Smooth muscle cell (in vitro differentiated cells): ENCODE measurements around the gene ULK4. TPM values are rescaled to one million over a fixed set of nuclear protein-coding genes. Genes with fewer than 3 reads are reported as not detected.

Experiments
- DNase-seq: peaks from one replicate; lab custom pipeline; 2025; ENCODE audit not compliant: unreplicated experiment; lab: John Stamatoyannopoulos, UW
- H2AFZ ChIP-seq: fragments of 200-600 bp; sonication (generic); 2 replicates; pipeline ENCODE4 v1.6.0; 2016; ENCODE audit warnings: antibody characterized with exemption, low read depth, mild to moderate bottlenecking
- H3F3A ChIP-seq: fragments of 200-600 bp; sonication (generic); 2 replicates; pipeline ENCODE4 v1.6.0; 2017; ENCODE audit warnings: antibody characterized with exemption, low read depth
- H3K27ac ChIP-seq: fragments of 200-600 bp; sonication (generic); 2 replicates; pipeline ENCODE4 v1.5.1; 2016; ENCODE audit warnings: low read depth, mild to moderate bottlenecking
- H3K27me3 ChIP-seq: fragments of 200-600 bp; sonication (generic); 2 replicates; pipeline ENCODE4 v1.6.1; 2016; ENCODE audit warnings: low read depth, mild to moderate bottlenecking
- H3K36me3 ChIP-seq: fragments of 200-600 bp; sonication (generic); 2 replicates; pipeline ENCODE4 v1.5.1; 2016; ENCODE audit warnings: low read depth
- H3K4me1 ChIP-seq: fragments of 200-600 bp; sonication (generic); 2 replicates; pipeline ENCODE4 v1.5.1; 2016; ENCODE audit warnings: low read depth
- H3K4me2 ChIP-seq: fragments of 200-600 bp; sonication (generic); 2 replicates; pipeline ENCODE4 v1.6.0; 2016; ENCODE audit warnings: mild to moderate bottlenecking
- H3K4me3 ChIP-seq: fragments of 200-600 bp; sonication (generic); 2 replicates; pipeline ENCODE4 v1.5.1; 2016; ENCODE audit warnings: mild to moderate bottlenecking
- H3K79me2 ChIP-seq: fragments of 200-600 bp; sonication (generic); 2 replicates; pipeline ENCODE4 v1.6.0; 2016; ENCODE audit warnings: low read depth, mild to moderate bottlenecking
- H3K9ac ChIP-seq: fragments of 200-600 bp; sonication (generic); 2 replicates; pipeline ENCODE4 v1.6.0; 2016; ENCODE audit warnings: low read depth
- H3K9me3 ChIP-seq: fragments of 200-600 bp; sonication (generic); replicated peaks from 2 replicates; pipeline ENCODE4 v1.5.1; 2016; ENCODE audit warnings: low read depth
- H4K20me1 ChIP-seq: fragments of 200-600 bp; sonication (generic); 2 replicates; pipeline ENCODE4 v1.6.0; 2016; ENCODE audit warnings: low read depth
- WGBS: methylation state at CpG from one replicate; pipeline ENCODE4 v1.1.7; 2016; ENCODE audit warnings: low lambda C conversion rate; 5-methylcytosine and 5-hydroxymethylcytosine counted together
- polyA plus RNA-seq: library from polyadenylated mRNA; unstranded; fragments of >200 nt; fragmentation: Nextera tagmentation; extraction: Ambion mirVana; gene quantifications from 2 replicates; pipeline ENCODE4 v1.2.1, GENCODE V29; 2016
- total RNA-seq: library from RNA; depleted of rRNA; stranded (reverse); fragments of >200 nt; gene quantifications from 2 replicates; pipeline ENCODE4 v1.2.3, GENCODE V29; 2014
- TF ChIP-seq, protein P1 (sequence below): fragments of 200-600 bp; sonication (generic); IDR thresholded peaks from 2 replicates; pipeline ENCODE4 v1.5.1; 2017; ENCODE audit warnings: borderline replicate concordance, mild to moderate bottlenecking, antibody characterized with exemption; ENCODE audit not compliant: insufficient read depth, poor library complexity, severe bottlenecking

ULK4 gene
- total and polyA plus RNA-seq, 2 experiments from 2014 or later = 4.3 to 14.2 TPM

DNA sequence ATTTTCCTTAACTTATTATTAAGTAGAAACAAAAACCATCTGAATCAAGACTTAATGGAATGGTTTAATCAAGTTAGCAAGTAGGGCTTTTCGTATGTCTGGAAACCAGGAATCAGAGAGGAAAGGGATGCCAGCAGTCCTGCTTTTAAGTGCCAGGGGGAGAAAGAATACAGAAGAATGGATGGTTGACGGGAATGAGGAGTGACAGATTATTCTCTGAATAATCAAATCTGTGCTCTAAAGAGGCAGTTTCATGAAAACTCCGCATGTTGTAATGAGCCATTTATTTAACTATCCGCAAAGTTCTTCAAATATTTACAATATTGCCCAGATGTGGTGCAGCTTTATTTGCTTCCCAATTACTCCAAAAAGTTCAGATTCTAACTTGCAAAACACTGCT, 659.6 kb downstream of the ULK4 start:
- Histone ChIP-seq H3K79me2 (no peaks in the 10 kb centered on the region), H3K4me1 (no peaks in the 10 kb centered on the region), H3K4me3 (no peak overlapping the region), H3K27ac (no peak overlapping the region), H3K4me2 (no peak overlapping the region), H3F3A (no peaks in the 10 kb centered on the region), H4K20me1 (no peaks in the 10 kb centered on the region), H3K9me3 (no peaks in the 10 kb centered on the region), H3K27me3 (no peaks in the 10 kb centered on the region), H2AFZ (no peak overlapping the region), H3K9ac (no peak overlapping the region), H3K36me3 (no peaks in the 10 kb centered on the region)
- no peak for DNase-seq
- TF ChIP-seq, protein P1, sequence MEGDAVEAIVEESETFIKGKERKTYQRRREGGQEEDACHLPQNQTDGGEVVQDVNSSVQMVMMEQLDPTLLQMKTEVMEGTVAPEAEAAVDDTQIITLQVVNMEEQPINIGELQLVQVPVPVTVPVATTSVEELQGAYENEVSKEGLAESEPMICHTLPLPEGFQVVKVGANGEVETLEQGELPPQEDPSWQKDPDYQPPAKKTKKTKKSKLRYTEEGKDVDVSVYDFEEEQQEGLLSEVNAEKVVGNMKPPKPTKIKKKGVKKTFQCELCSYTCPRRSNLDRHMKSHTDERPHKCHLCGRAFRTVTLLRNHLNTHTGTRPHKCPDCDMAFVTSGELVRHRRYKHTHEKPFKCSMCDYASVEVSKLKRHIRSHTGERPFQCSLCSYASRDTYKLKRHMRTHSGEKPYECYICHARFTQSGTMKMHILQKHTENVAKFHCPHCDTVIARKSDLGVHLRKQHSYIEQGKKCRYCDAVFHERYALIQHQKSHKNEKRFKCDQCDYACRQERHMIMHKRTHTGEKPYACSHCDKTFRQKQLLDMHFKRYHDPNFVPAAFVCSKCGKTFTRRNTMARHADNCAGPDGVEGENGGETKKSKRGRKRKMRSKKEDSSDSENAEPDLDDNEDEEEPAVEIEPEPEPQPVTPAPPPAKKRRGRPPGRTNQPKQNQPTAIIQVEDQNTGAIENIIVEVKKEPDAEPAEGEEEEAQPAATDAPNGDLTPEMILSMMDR = no peak
- WGBS = 95% methylated on average over 4 of the region's 4 CpGs

DNA sequence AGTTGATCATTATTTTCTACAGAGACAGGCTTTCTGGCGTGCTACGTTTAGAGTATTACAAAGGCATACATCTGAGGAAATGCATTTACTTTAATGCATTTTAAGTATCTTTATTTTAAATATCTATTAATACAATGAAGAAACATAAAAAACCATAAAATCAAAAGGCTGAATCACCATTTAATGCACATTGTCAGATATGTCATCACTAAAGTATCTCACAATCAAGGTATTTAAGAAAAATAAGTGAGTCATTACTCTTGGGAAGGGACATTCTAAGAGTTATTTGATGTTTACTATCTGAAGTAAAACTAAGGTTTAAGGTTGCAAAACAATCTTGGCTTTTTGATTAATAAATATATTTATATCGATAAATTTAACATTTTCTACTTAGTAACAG, 660.4 kb downstream of the ULK4 start:
- H4K20me1 ChIP-seq = no peaks in the 10 kb centered on the region
- no peak overlapping the region for H3K4me2 ChIP-seq
- H3K79me2 ChIP-seq = no peaks in the 10 kb centered on the region
- no peak overlapping the region for H3K27ac ChIP-seq
- no peaks in the 10 kb centered on the region for H3K27me3 ChIP-seq
- TF ChIP-seq, protein P1 = no peak
- no peaks in the 10 kb centered on the region for H3K36me3 ChIP-seq
- H3K4me3 ChIP-seq = no peak overlapping the region
- WGBS = 95% methylated on average over 3 of the region's 3 CpGs
- H3K9ac ChIP-seq = no peak overlapping the region
- DNase-seq = no peak
- no peaks in the 10 kb centered on the region for H3F3A ChIP-seq
- no peaks in the 10 kb centered on the region for H3K9me3 ChIP-seq
- no peak overlapping the region for H2AFZ ChIP-seq
- H3K4me1 ChIP-seq = no peaks in the 10 kb centered on the region

DNA sequence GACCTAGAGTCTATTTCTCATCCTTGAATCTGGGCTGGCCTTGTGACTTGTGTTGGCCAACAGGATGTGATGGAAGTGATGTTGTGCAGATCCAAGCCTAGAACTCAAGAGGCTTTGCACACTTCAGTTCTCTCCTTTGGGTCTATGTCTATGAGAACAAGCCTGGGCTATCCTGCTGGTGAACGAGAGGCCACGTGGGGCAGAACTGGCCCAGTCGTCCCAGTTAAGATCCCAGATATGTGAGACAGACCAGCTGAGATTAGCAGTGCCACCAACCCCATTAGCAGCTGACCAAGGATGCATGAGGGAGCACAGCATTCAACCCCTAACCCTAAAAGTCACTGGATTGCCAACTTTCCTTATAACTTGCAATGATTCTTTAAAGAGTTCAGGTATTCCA, 662.9 kb downstream of the ULK4 start:
- Histone ChIP-seq H3F3A (no peaks in the 10 kb centered on the region), H3K79me2 (no peaks in the 10 kb centered on the region), H4K20me1 (no peaks in the 10 kb centered on the region), H3K9ac (no peak overlapping the region), H3K27ac (no peak overlapping the region), H3K9me3 (no peaks in the 10 kb centered on the region), H3K4me2 (no peak overlapping the region), H2AFZ (no peak overlapping the region), H3K27me3 (no peaks in the 10 kb centered on the region), H3K36me3 (no peaks in the 10 kb centered on the region), H3K4me1 (no peaks in the 10 kb centered on the region), H3K4me3 (no peak overlapping the region)
- WGBS = 90% methylated on average over 3 of the region's 3 CpGs
- TF ChIP-seq, protein P1 = no peak
- DNase-seq = no peak

DNA sequence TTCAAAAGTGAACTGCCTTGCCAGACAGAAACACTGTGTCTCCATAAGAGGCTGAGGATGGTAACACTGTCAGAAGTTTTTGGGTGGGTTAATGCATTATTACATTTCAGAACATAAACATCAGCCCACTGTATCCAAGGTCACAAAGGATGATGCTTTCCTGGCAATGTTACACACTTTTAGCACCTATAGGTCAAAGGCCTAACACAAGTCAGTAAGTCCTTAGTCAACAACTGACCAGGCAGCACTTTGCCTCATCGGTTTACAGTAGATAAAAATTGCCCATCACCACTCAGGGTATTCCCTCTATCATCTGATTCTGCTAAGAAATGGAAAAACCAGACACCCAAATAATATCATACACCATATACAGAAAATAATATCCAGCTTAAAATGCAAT, 664.2 kb downstream of the ULK4 start:
- Histone ChIP-seq H3K27me3 (no peaks in the 10 kb centered on the region), H4K20me1 (no peaks in the 10 kb centered on the region), H3K4me3 (no peak overlapping the region), H2AFZ (no peak overlapping the region), H3K79me2 (no peaks in the 10 kb centered on the region), H3K27ac (no peak overlapping the region), H3K4me1 (no peaks in the 10 kb centered on the region), H3F3A (no peaks in the 10 kb centered on the region), H3K4me2 (no peak overlapping the region), H3K9me3 (no peaks in the 10 kb centered on the region), H3K36me3 (no peaks in the 10 kb centered on the region), H3K9ac (no peak overlapping the region)
- no peak for DNase-seq
- WGBS = 90% methylated on average over 1 of the region's 1 CpG
- TF ChIP-seq, protein P1 = no peak
